Gastroesophageal sphincter (tissue), 4 donors: ENCODE data around the gene GRHL3. TPM values are rescaled to one million over a fixed set of nuclear protein-coding genes. Genes with fewer than 3 reads are reported as not detected.

Experiments
- ATAC-seq: fragments of 150-250 bp; one replicate; pipeline ENCODE4 v1.9.1; 2016; ENCODE audit warnings: mild to moderate bottlenecking, moderate library complexity
- H3K27ac ChIP-seq, 4 donors: fragments of 200-600 bp; sonication (generic) in 3 of 4; 1 replicate in 3 of 4; 2 replicates in 1 of 4; pipeline ENCODE4 v1.5.1; 2016 to 2019
- H3K27me3 ChIP-seq: fragments of 200-600 bp; sonication (generic); one replicate; pipeline ENCODE4 v1.5.1; 2019
- H3K36me3 ChIP-seq, 2 donors: fragments of 200-600 bp; sonication (generic); one replicate each; pipeline ENCODE4 v1.5.1; 2019; ENCODE audit warnings: control low read depth in 1 of 2
- H3K4me1 ChIP-seq, 3 donors: fragments of 200-600 bp; sonication (generic); 1 replicate in 2 of 3; 2 replicates in 1 of 3; pipeline ENCODE4 v1.5.1; 2016 to 2019; ENCODE audit warnings: control low read depth in 2 of 3
- H3K4me3 ChIP-seq, 2 donors: fragments of 200-600 bp; sonication (generic); one replicate each; pipeline ENCODE4 v1.5.1; 2019; ENCODE audit warnings: mild to moderate bottlenecking in 1 of 2, moderate library complexity in 1 of 2
- H3K9me3 ChIP-seq, 3 donors: fragments of 200-600 bp; sonication (generic); one replicate each; pipeline ENCODE4 v1.5.1; 2017 to 2019; ENCODE audit warnings: control low read depth in 2 of 3
- CTCF ChIP-seq, 4 experiments: fragments of 200-600 bp in 2 of 4; fragments of 450-650 bp in 2 of 4; sonication (generic) in 1 of 4; IDR thresholded peaks; one replicate each; pipeline ENCODE4 v1.5.1; 2017 to 2019; ENCODE audit warnings: antibody characterized with exemption in 4 of 4, mild to moderate bottlenecking in 2 of 4, moderate library complexity in 2 of 4
- EP300 ChIP-seq: sonication (generic); formaldehyde crosslinking; IDR thresholded peaks from one replicate; pipeline ENCODE4 v1.6.1; 2017; ENCODE audit warnings: antibody characterized with exemption, mild to moderate bottlenecking
- POLR2A ChIP-seq, 2 donors: fragments of 450-650 bp; IDR thresholded peaks; one replicate each; pipeline ENCODE4 v1.6.1; 2017; ENCODE audit warnings: antibody characterized with exemption in 2 of 2, mild to moderate bottlenecking in 2 of 2, moderate library complexity in 1 of 2
- POLR2AphosphoS5 ChIP-seq: sonication (generic); formaldehyde crosslinking; IDR thresholded peaks from one replicate; pipeline ENCODE4 v1.6.1; 2017; ENCODE audit warnings: antibody characterized with exemption
- WGBS, 2 donors: methylation state at CpG; one replicate each; pipeline ENCODE4 v1.1.5; 2018; ENCODE audit warnings: low coverage in 1 of 2; 5-methylcytosine and 5-hydroxymethylcytosine counted together
- total RNA-seq, 4 donors: library from RNA; depleted of rRNA; stranded (reverse); fragments of >200 nt; gene quantifications; one replicate each; pipeline ENCODE4 v1.1.0, GENCODE V29; 2016

GRHL3 gene
- total RNA-seq, 4 donors from 2014 or later, result 0.13 to 4.9 (median 0.31) TPM; not detected in 1

DNA sequence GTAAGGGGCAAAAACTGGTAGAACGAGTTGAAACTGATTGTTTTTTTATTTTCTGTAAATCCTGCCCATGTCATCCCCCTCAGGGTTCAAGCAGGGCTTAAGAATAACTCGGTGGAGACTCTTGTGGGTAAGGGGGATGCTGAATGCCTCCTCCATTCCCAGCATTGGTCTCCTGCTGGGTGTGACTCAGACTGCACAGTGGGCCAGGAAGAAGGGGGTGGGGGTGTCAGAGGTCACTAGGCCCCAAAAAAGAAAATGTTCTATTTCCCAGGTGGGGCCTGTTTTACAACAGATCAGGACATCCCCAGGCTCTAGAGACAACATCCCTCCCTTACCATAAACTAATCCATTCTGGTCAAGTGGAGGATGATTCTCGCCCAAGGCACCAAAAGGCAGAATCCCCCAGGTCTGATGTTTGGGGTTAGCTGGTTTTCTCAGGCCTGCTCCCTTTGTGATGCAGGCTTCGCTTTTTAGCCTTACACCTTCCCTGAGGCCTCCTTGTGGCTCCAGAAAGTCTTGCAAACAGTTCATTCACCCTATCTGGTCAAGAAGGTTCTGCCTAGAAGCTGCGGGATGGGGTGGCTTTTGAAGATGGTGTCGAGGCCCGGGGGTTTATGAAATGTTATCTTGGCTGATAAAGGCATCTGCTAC, 10.7 kb upstream of the GRHL3 start:
- no peaks in the 10 kb centered on the region for H3K36me3 ChIP-seq
- no peaks in the 10 kb centered on the region for H3K9me3 ChIP-seq
- ATAC-seq, result no peak
- H3K27me3 ChIP-seq, result peaks cover 31% of the 10 kb centered on the region
- no peaks in the 10 kb centered on the region for H3K4me1 ChIP-seq
- no peak overlapping the region for H3K27ac ChIP-seq
- 58 to 74% methylated on average over 3 to 4 of the region's 7 CpGs for WGBS, 2 donors
- no peak overlapping the region for H3K4me3 ChIP-seq
- TF ChIP-seq EP300 (no peak), POLR2A (IDR thresholded peaks at IDR 0.05) (no peak)

DNA sequence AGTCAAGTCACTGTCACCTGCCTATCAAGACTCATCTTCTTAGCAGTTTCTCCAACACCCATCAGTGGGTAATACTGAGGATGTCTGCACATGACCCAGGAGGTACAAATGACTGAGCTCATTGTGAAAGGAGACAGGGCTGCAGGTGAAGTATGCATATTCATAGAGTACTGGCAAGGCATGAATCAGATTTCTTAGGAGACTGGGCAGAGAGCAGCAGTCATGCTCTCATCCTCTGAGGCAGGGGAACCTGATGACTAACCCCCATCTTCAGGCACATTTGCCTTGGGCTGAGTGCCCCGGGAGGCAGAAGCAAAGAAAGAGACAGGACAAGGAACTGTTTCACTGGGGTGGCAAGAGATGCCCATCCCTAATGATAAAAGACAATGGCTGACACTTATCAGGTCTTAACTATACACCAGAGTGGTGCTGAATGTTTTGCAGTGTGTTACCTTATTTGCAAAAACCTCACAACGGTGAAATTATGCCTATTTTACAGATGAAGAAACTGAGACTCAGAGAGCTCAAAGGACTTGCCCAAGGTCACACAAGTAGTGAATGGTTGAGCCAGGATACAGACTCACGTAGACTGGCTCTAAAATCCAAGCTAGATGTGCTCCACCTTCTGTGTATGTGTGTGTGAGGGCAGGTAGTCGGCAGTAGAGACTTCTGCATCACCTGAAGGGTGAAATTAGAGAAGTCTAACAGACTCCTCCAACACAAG, 9.2 kb upstream of the GRHL3 start:
- Histone ChIP-seq H3K27me3 (peaks cover 34% of the 10 kb centered on the region), H3K9me3 (no peaks in the 10 kb centered on the region), H3K36me3 (no peaks in the 10 kb centered on the region), H3K4me3 (no peak overlapping the region), H3K4me1 (no peaks in the 10 kb centered on the region), H3K27ac (no peak overlapping the region)
- ATAC-seq, result no peak
- TF ChIP-seq POLR2A (IDR thresholded peaks at IDR 0.05), result no peak
- TF ChIP-seq CTCF (IDR thresholded peaks at IDR 0.05), result no peak
- no peak for TF ChIP-seq POLR2AphosphoS5
- TF ChIP-seq EP300, result no peak
- WGBS, 2 donors, result 78 to 88% methylated on average over 4 of the region's 4 CpGs

DNA sequence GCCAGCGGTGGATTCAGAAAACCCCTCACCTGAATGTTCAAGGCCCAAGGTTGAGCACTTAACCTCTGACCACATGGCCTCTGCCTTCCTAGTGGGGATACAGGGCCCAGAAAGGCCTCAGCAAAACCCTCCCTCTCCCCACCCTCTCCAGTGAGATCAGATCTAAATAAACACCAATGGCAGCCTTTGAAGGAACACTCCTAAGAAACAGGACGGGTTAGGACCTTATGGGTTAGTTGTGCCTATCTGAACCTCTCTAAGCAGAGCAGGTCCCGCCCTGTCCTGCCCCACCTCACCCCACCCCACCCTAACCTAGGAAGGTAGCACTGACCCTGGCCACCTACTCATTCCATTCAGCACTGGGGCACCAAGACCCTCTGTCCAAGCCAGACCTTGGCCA, 7.9 kb upstream of the GRHL3 start:
- Histone ChIP-seq H3K27ac (no peak overlapping the region), H3K9me3 (no peaks in the 10 kb centered on the region), H3K36me3 (no peaks in the 10 kb centered on the region), H3K27me3 (peaks cover 34% of the 10 kb centered on the region), H3K4me3 (no peak overlapping the region), H3K4me1 (no peaks in the 10 kb centered on the region)
- ATAC-seq, result no peak
- TF ChIP-seq POLR2A (IDR thresholded peaks at IDR 0.05) (no peak), POLR2AphosphoS5 (no peak), EP300 (no peak), CTCF (IDR thresholded peaks at IDR 0.05) (no peak)
- WGBS, 2 donors, result 89 to 93% methylated on average over 3 of the region's 3 CpGs

- no peak for TF ChIP-seq CTCF (IDR thresholded peaks at IDR 0.05)
- TF ChIP-seq EP300, result no peak
- no peak for TF ChIP-seq POLR2AphosphoS5
- TF ChIP-seq POLR2A (IDR thresholded peaks at IDR 0.05), result no peak
- no peak overlapping the region for H3K4me3 ChIP-seq
- no peaks in the 10 kb centered on the region for H3K4me1 ChIP-seq
- H3K9me3 ChIP-seq, result no peaks in the 10 kb centered on the region
- no peaks in the 10 kb centered on the region for H3K36me3 ChIP-seq
- H3K27me3 ChIP-seq, result peaks cover 37% of the 10 kb centered on the region
- ATAC-seq, result no peak
- 91% methylated on average over 1 of the region's 1 CpG; no CpG with 5 or more reads in 1 of the 2 donors for WGBS, 2 donors
- H3K27ac ChIP-seq, result no peak overlapping the region
Observed at GRCh38 chr1:24311741-24312140, 7.4 kb upstream of the GRHL3 start.

- Histone ChIP-seq H3K4me3 (no peak overlapping the region), H3K9me3 (no peaks in the 10 kb centered on the region), H3K4me1 (peaks cover 0 to 22% (median 3%) of the 10 kb centered on the region in 3 donors), H3K27me3 (peaks cover 58% of the 10 kb centered on the region), H3K36me3 (no peaks in the 10 kb centered on the region), H3K27ac (no peak overlapping the region)
- TF ChIP-seq CTCF (IDR thresholded peaks at IDR 0.05), result no peak
- TF ChIP-seq POLR2AphosphoS5, result no peak
- TF ChIP-seq POLR2A (IDR thresholded peaks at IDR 0.05), result no peak
- TF ChIP-seq EP300, result no peak
- 25 to 76% methylated on average over 1 to 4 of the region's 6 CpGs for WGBS, 2 donors
- no peak for ATAC-seq
Observed at GRCh38 chr1:24315391-24315790, 3.8 kb upstream of the GRHL3 start.
